K562 (cell line): ENCODE data around the gene ARID3A. TPM values are rescaled to one million over a fixed set of nuclear protein-coding genes. Genes with fewer than 3 reads are reported as not detected.

Experiments used
- CXXC5 ChIP-seq: fragments of 250-450 bp; sonication (Bioruptor Pico); IDR thresholded peaks from 2 replicates; pipeline ENCODE4 v1.8.0; 2022; ENCODE audit warnings: inconsistent platforms, mild to moderate bottlenecking, moderate library complexity
- ETV1 ChIP-seq: fragments of 450-650 bp; conservative IDR thresholded peaks from 2 replicates; pipeline ENCODE4 v1.6.1; 2016; ENCODE audit warnings: missing genetic modification characterization, control low read depth, low read depth, missing compliant biosample characterization
- FOXA1 ChIP-seq: fragments of 450-650 bp; IDR thresholded peaks from 2 replicates; pipeline ENCODE4 v1.6.1; 2016; ENCODE audit warnings: mild to moderate bottlenecking, borderline replicate concordance
- HDGF ChIP-seq: fragments of 450-650 bp; IDR thresholded peaks from 2 replicates; pipeline ENCODE4 v1.6.1; 2016
- KDM2B ChIP-seq: fragments of 250-450 bp; sonication (Bioruptor Pico); IDR thresholded peaks from 2 replicates; pipeline ENCODE4 v1.8.0; 2021; ENCODE audit warnings: mild to moderate bottlenecking, moderate library complexity
- KDM5B ChIP-seq: fragments of 200-600 bp; sonication (generic); IDR thresholded peaks from 2 replicates; pipeline ENCODE4 v1.6.1; 2012; ENCODE audit warnings: low read depth, mild to moderate bottlenecking, moderate library complexity, low read length, control low read depth, inconsistent platforms; ENCODE audit not compliant: insufficient replicate concordance
- MTA2 ChIP-seq: fragments of 450-650 bp; IDR thresholded peaks from 2 replicates; pipeline ENCODE4 v1.6.1; 2016; ENCODE audit warnings: low read depth
- NR2C1 ChIP-seq, 2 experiments: fragments of 450-650 bp; IDR thresholded peaks; 2 replicates each; pipeline ENCODE4 v1.6.1; 2017; ENCODE audit warnings: mild to moderate bottlenecking in 2 of 2, antibody characterized with exemption in 1 of 2, inconsistent platforms in 1 of 2, missing compliant biosample characterization in 1 of 2, missing genetic modification characterization in 1 of 2
- POLR2G ChIP-seq: fragments of 200-400 bp; formaldehyde crosslinking; IDR thresholded peaks from 2 replicates; pipeline ENCODE4 v1.6.1; 2017; ENCODE audit warnings: low read depth, mild to moderate bottlenecking, antibody characterized with exemption, low read length, moderate library complexity
- POU5F1 ChIP-seq: fragments of 150-350 bp; IDR thresholded peaks from 2 replicates; pipeline ENCODE4 v1.6.1; 2014; ENCODE audit warnings: borderline replicate concordance, low read length, low read depth, mild to moderate bottlenecking; ENCODE audit not compliant: partially characterized antibody
- RBM22 ChIP-seq: fragments of 200-400 bp; formaldehyde crosslinking; IDR thresholded peaks from 2 replicates; pipeline ENCODE4 v1.6.1; 2018; ENCODE audit warnings: low read length, low read depth; ENCODE audit not compliant: poor library complexity, severe bottlenecking
- THRAP3 ChIP-seq: fragments of 450-650 bp; IDR thresholded peaks from 2 replicates; pipeline ENCODE4 v1.6.1; 2016; ENCODE audit warnings: mild to moderate bottlenecking, inconsistent platforms, borderline replicate concordance
- ZNF696 ChIP-seq: fragments of 250-450 bp; sonication (Bioruptor Pico); conservative IDR thresholded peaks from 2 replicates; pipeline ENCODE4 v1.4.0; 2020; ENCODE audit warnings: mild to moderate bottlenecking, moderate library complexity
- polyA plus RNA-seq, 8 experiments: library from polyadenylated mRNA; depleted of rRNA in 4 of 8; stranded (reverse) in 5 of 8; unstranded in 3 of 8; fragments of >200 nt; fragmentation: Nextera tagmentation in 2 of 8; fragmentation: Illumina TruSeq in 1 of 8; extraction: Ambion mirVana in 2 of 8; extraction: Trizol in 1 of 8; gene quantifications; 2 replicates each; pipeline versions ENCODE4 v1.2.1 to v1.2.3, GENCODE V29; 2011 to 2014; ENCODE audit warnings: inconsistent platforms in 1 of 8, missing spikeins in 1 of 8
- total RNA-seq, 7 experiments: library from RNA; depleted of rRNA in 6 of 7; stranded (reverse); fragments of >200 nt in 6 of 7; fragmentation: Illumina TruSeq in 2 of 7; extraction: Trizol in 2 of 7; gene quantifications; 2 replicates each; pipeline versions ENCODE4 v1.2.1 to v1.2.3, GENCODE V29; 2011 to 2021; ENCODE audit warnings: low replicate concordance in 1 of 7
- TF ChIP-seq, protein P1 (sequence below): sonication (generic); formaldehyde crosslinking; IDR thresholded peaks from 2 replicates; pipeline ENCODE4 v1.8.0; 2022; ENCODE audit warnings: missing genetic modification reagents, mild to moderate bottlenecking, borderline replicate concordance
- TF ChIP-seq, protein P2 (sequence below): fragments of 250-450 bp; sonication (Bioruptor Pico); IDR thresholded peaks from 2 replicates; pipeline ENCODE4 v1.4.0; 2020; ENCODE audit warnings: mild to moderate bottlenecking
- TF ChIP-seq, protein P3 (sequence below): fragments of 450-650 bp; IDR thresholded peaks from 2 replicates; pipeline ENCODE4 v1.6.1; 2017; ENCODE audit warnings: antibody characterized with exemption, mild to moderate bottlenecking
- TF ChIP-seq, protein P4 (sequence below): conservative IDR thresholded peaks from 2 replicates; pipeline ENCODE4 v1.6.1; 2011; ENCODE audit warnings: low read depth, mild to moderate bottlenecking, low read length; ENCODE audit not compliant: control insufficient read depth

The ARID3A gene
- total and polyA plus RNA-seq, 9 of the 15 experiments (the other 6 are each of a cell fraction or from before 2014, with no cell fraction given) = 1.4 to 118 (median 31.2) TPM

DNA sequence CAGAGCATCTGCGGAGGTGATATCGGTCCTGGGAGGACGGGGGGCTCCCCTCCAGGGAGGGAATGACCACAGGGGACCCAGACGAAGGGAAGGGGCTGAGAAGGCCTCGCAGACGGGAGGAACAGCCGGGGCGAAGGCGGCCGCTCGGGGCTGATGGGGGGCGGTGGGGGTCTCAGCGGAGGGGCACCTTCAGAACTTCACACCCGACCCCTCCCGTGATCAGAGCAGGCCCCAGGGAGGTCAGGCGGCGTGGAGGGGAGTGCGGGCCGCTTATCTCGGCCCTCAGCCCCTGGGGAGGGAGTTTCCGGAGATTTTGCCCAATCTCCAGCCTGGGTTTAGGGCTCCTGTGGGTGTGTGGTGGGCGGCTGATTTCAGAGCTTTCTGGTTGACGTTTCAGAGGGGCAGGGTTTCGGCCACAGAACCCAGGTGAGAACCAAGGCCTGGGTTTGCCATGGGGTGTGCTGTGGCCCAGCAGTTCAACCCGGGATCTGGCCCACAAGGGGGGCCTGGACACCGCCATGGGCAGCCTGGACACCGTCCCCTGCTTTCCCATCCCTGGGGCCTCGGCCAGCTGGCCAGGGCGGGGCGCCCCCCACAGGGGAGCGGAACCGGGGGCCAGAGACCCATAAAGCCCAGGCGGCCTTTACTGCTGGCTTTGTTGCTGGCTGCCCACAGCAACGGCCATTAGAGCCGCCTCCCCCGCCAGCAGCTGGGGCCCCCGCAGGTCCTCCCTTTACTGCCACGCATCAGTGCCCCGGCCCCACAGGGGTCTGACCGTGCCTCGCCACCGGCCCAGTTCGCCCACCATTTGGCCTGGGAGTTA, 29.0 kb downstream of the ARID3A start (continued):
- TF ChIP-seq, protein P1, sequence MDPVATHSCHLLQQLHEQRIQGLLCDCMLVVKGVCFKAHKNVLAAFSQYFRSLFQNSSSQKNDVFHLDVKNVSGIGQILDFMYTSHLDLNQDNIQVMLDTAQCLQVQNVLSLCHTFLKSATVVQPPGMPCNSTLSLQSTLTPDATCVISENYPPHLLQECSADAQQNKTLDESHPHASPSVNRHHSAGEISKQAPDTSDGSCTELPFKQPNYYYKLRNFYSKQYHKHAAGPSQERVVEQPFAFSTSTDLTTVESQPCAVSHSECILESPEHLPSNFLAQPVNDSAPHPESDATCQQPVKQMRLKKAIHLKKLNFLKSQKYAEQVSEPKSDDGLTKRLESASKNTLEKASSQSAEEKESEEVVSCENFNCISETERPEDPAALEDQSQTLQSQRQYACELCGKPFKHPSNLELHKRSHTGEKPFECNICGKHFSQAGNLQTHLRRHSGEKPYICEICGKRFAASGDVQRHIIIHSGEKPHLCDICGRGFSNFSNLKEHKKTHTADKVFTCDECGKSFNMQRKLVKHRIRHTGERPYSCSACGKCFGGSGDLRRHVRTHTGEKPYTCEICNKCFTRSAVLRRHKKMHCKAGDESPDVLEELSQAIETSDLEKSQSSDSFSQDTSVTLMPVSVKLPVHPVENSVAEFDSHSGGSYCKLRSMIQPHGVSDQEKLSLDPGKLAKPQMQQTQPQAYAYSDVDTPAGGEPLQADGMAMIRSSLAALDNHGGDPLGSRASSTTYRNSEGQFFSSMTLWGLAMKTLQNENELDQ (CRISPR knock-in tag) = no peak
- TF ChIP-seq ZNF696 (CRISPR knock-in tag) = no peak
- peak; percentile 85 for TF ChIP-seq ETV1 (tag)
- TF ChIP-seq HDGF = no peak
- no peak for TF ChIP-seq KDM2B (CRISPR knock-in tag)
- peak; percentile 70 for TF ChIP-seq POLR2G
- peak; percentile 40 for TF ChIP-seq KDM5B
- peak; percentile 23; the same call in 1 of the 2 replicates for TF ChIP-seq NR2C1 (IDR thresholded peaks at IDR 0.05)
- no peak for TF ChIP-seq NR2C1 (tag; IDR thresholded peaks at IDR 0.05)
- no peak for TF ChIP-seq RBM22
- TF ChIP-seq, protein P2, sequence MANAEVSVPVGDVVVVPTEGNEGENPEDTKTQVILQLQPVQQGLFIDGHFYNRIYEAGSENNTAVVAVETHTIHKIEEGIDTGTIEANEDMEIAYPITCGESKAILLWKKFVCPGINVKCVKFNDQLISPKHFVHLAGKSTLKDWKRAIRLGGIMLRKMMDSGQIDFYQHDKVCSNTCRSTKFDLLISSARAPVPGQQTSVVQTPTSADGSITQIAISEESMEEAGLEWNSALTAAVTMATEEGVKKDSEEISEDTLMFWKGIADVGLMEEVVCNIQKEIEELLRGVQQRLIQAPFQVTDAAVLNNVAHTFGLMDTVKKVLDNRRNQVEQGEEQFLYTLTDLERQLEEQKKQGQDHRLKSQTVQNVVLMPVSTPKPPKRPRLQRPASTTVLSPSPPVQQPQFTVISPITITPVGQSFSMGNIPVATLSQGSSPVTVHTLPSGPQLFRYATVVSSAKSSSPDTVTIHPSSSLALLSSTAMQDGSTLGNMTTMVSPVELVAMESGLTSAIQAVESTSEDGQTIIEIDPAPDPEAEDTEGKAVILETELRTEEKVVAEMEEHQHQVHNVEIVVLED (CRISPR knock-in tag) = no peak
- TF ChIP-seq, protein P3, sequence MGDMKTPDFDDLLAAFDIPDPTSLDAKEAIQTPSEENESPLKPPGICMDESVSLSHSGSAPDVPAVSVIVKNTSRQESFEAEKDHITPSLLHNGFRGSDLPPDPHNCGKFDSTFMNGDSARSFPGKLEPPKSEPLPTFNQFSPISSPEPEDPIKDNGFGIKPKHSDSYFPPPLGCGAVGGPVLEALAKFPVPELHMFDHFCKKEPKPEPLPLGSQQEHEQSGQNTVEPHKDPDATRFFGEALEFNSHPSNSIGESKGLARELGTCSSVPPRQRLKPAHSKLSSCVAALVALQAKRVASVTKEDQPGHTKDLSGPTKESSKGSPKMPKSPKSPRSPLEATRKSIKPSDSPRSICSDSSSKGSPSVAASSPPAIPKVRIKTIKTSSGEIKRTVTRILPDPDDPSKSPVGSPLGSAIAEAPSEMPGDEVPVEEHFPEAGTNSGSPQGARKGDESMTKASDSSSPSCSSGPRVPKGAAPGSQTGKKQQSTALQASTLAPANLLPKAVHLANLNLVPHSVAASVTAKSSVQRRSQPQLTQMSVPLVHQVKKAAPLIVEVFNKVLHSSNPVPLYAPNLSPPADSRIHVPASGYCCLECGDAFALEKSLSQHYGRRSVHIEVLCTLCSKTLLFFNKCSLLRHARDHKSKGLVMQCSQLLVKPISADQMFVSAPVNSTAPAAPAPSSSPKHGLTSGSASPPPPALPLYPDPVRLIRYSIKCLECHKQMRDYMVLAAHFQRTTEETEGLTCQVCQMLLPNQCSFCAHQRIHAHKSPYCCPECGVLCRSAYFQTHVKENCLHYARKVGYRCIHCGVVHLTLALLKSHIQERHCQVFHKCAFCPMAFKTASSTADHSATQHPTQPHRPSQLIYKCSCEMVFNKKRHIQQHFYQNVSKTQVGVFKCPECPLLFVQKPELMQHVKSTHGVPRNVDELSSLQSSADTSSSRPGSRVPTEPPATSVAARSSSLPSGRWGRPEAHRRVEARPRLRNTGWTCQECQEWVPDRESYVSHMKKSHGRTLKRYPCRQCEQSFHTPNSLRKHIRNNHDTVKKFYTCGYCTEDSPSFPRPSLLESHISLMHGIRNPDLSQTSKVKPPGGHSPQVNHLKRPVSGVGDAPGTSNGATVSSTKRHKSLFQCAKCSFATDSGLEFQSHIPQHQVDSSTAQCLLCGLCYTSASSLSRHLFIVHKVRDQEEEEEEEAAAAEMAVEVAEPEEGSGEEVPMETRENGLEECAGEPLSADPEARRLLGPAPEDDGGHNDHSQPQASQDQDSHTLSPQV = peak; percentile 38; the same call in 1 of the 2 replicates
- no peak for TF ChIP-seq FOXA1
- TF ChIP-seq CXXC5 = peak; percentile 79
- TF ChIP-seq THRAP3 = no peak
- no peak for TF ChIP-seq MTA2
- TF ChIP-seq POU5F1 = no peak
- TF ChIP-seq, protein P4, sequence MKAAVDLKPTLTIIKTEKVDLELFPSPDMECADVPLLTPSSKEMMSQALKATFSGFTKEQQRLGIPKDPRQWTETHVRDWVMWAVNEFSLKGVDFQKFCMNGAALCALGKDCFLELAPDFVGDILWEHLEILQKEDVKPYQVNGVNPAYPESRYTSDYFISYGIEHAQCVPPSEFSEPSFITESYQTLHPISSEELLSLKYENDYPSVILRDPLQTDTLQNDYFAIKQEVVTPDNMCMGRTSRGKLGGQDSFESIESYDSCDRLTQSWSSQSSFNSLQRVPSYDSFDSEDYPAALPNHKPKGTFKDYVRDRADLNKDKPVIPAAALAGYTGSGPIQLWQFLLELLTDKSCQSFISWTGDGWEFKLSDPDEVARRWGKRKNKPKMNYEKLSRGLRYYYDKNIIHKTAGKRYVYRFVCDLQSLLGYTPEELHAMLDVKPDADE = peak; percentile 73; the same call in 1 of the 2 replicates
